ENCODE measurements around the gene CSNK1A1.

Gene CSNK1A1

DNA sequence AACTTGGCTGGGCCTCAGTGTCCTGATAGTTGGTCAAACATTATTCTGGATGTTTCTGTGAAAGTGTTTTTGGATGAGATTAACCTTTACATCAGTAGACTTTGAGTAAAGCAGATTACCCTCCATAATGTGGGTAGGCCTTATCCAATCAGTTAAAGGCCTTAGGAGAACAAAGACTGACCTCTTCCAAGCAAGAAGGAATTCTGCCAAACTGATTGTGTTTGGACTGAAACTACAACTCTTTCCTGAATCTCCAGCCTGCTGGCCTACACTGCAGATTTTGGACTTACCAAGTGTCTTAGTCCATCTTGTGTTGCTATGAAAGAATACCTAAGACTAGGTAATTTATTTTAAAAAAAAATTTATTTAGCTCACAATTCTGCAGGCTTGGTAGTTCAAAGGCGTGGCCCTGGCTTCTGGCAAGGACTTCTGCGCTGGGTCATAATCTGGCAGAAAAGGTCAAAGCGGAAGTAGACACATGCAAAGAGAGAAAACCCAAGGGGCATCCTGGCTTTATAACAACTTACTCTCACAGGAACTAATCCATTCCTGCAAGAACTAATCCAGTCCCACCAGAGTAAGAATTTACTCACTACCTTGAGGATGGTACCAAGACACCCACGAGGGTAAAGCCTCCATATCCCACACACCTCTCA lies 21.5 kb upstream of the CSNK1A1 start:
- H3K4me3 ChIP-seq (ENCODE audit: low read length, poor library complexity, severe bottlenecking): no peak overlapping the region
- H3K4me1 ChIP-seq (ENCODE audit: insufficient read depth, low read length, poor library complexity, severe bottlenecking): peaks cover 7% of the 10 kb centered on the region
- H3K9me2 ChIP-seq (replicated peaks; ENCODE audit: low read depth, low read length): no peaks in the 10 kb centered on the region
- H3K9ac ChIP-seq (ENCODE audit: low read depth, low read length, poor library complexity, severe bottlenecking): no peak overlapping the region
- no peaks in the 10 kb centered on the region for H3K27me3 ChIP-seq (ENCODE audit: insufficient read depth, low read length, poor library complexity, severe bottlenecking)
- TF ChIP-seq EZH2phosphoT487 (IDR thresholded peaks at IDR 0.05; ENCODE audit: borderline replicate concordance) (no peak), CTCF (conservative IDR thresholded peaks at IDR 0.05; ENCODE audit: low read length) (no peak)
- H3K9me3 ChIP-seq (ENCODE audit: insufficient read depth, low read depth, low read length): no peaks in the 10 kb centered on the region
- H3K79me2 ChIP-seq (ENCODE audit: insufficient read depth, low read length): no peaks in the 10 kb centered on the region
- no peak overlapping the region for H3K4me2 ChIP-seq (ENCODE audit: low read depth, low read length, poor library complexity, severe bottlenecking)
- H3F3A ChIP-seq (ENCODE audit: low read depth): no peaks in the 10 kb centered on the region
- no peak overlapping the region for H2AFZ ChIP-seq (ENCODE audit: low read length)
- no peaks in the 10 kb centered on the region for H3K36me3 ChIP-seq (ENCODE audit: insufficient read depth, low read length)
- no peaks in the 10 kb centered on the region for H4K20me1 ChIP-seq (ENCODE audit: insufficient read depth, low read length, poor library complexity, severe bottlenecking)

DNA sequence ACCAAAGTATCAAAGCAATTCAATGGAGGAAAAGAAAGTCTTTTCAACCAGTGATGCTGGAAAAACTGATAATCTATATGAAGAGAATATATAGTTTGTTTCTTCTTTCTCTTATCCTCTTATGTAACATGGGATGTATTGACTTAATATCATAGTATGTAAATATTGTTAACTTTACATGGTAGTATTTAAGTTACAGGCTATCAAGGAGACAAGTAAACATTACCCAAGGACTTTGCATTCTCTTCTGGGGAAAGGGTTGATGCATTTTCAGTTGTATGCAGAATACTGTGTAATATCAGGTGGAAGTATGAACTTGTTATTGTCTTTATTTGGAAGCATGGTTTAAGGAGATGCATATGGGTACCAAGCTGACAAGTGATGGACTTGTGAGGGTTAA lies 20.9 kb upstream of the CSNK1A1 start:
- Histone ChIP-seq H3K9ac (ENCODE audit: low read depth, low read length, poor library complexity, severe bottlenecking) (no peak overlapping the region), H4K20me1 (ENCODE audit: insufficient read depth, low read length, poor library complexity, severe bottlenecking) (no peaks in the 10 kb centered on the region), H3K79me2 (ENCODE audit: insufficient read depth, low read length) (no peaks in the 10 kb centered on the region), H3K4me2 (ENCODE audit: low read depth, low read length, poor library complexity, severe bottlenecking) (no peak overlapping the region), H3K36me3 (ENCODE audit: insufficient read depth, low read length) (no peaks in the 10 kb centered on the region), H3K9me3 (ENCODE audit: insufficient read depth, low read depth, low read length) (no peaks in the 10 kb centered on the region), H3K4me3 (ENCODE audit: low read length, poor library complexity, severe bottlenecking) (no peak overlapping the region), H3F3A (ENCODE audit: low read depth) (no peaks in the 10 kb centered on the region), H3K9me2 (replicated peaks; ENCODE audit: low read depth, low read length) (no peaks in the 10 kb centered on the region), H3K27me3 (ENCODE audit: insufficient read depth, low read length, poor library complexity, severe bottlenecking) (no peaks in the 10 kb centered on the region), H2AFZ (ENCODE audit: low read length) (no peak overlapping the region), H3K4me1 (ENCODE audit: insufficient read depth, low read length, poor library complexity, severe bottlenecking) (peaks cover 7% of the 10 kb centered on the region)
- TF ChIP-seq CTCF (conservative IDR thresholded peaks at IDR 0.05; ENCODE audit: low read length) (no peak), EZH2phosphoT487 (IDR thresholded peaks at IDR 0.05; ENCODE audit: borderline replicate concordance) (no peak)

- Histone ChIP-seq H2AFZ (ENCODE audit: low read length) (no peak overlapping the region), H3K4me2 (ENCODE audit: low read depth, low read length, poor library complexity, severe bottlenecking) (no peak overlapping the region)
These were observed 16.0 kb upstream of the CSNK1A1 start for GRCh38 chr5:149567226-149567625.

More at GRCh38 chr5:149567226-149567625, 16.0 kb upstream of the CSNK1A1 start:
- no peaks in the 10 kb centered on the region for H4K20me1 ChIP-seq (ENCODE audit: insufficient read depth, low read length, poor library complexity, severe bottlenecking)
- no peak overlapping the region for H3K9ac ChIP-seq (ENCODE audit: low read depth, low read length, poor library complexity, severe bottlenecking)
- H3K9me2 ChIP-seq (replicated peaks; ENCODE audit: low read depth, low read length): no peaks in the 10 kb centered on the region
- TF ChIP-seq EZH2phosphoT487 (IDR thresholded peaks at IDR 0.05; ENCODE audit: borderline replicate concordance) (no peak), CTCF (conservative IDR thresholded peaks at IDR 0.05; ENCODE audit: low read length) (no peak)
- H3F3A ChIP-seq (ENCODE audit: low read depth): no peaks in the 10 kb centered on the region
- no peaks in the 10 kb centered on the region for H3K79me2 ChIP-seq (ENCODE audit: insufficient read depth, low read length)
- H3K36me3 ChIP-seq (ENCODE audit: insufficient read depth, low read length): no peaks in the 10 kb centered on the region
- H3K27me3 ChIP-seq (ENCODE audit: insufficient read depth, low read length, poor library complexity, severe bottlenecking): no peaks in the 10 kb centered on the region
- no peaks in the 10 kb centered on the region for H3K9me3 ChIP-seq (ENCODE audit: insufficient read depth, low read depth, low read length)
- no peaks in the 10 kb centered on the region for H3K4me1 ChIP-seq (ENCODE audit: insufficient read depth, low read length, poor library complexity, severe bottlenecking)
- no peak overlapping the region for H3K4me3 ChIP-seq (ENCODE audit: low read length, poor library complexity, severe bottlenecking)

Measured in Loucy (cell line).